Bronchus fibroblast of lung (primary cell): ENCODE measurements around the gene SAMD15. TPM values are rescaled to one million over a fixed set of nuclear protein-coding genes. Genes with fewer than 3 reads are reported as not detected.

Experiments
- total RNA-seq: library from RNA; depleted of rRNA; stranded (reverse); fragments of >200 nt; gene quantifications from 2 replicates; pipeline ENCODE4 v1.2.3, GENCODE V29; 2015

SAMD15 gene
- total RNA-seq, result 0.45 and 1.0 TPM in 2 replicates

GRCh38 chr14:77376771-77377501 lies at the start of gene SAMD15, which contains the start of gene TMED8:
TSS of gene SAMD15 (plus strand) at chr14:77377379. CDS start at chr14:77377419, 40 bp downstream.
TSS of gene TMED8 (minus strand) at chr14:77377094. CDS start at chr14:77377053, 41 bp downstream.

GRCh38 chr14:77423423-77423822 lies 46.2 kb downstream of the SAMD15 start, which contains the start of gene NOXRED1:
TSS of gene NOXRED1 (minus strand) at chr14:77423523. CDS start at chr14:77422889, 634 bp downstream.

Other genes starting within 250 kb of the SAMD15 start
- gene ZDHHC22, start 235.6 kb upstream of the SAMD15 start, total RNA-seq, result not detected in 2 replicates
- gene TMEM63C, start 195.6 kb upstream of the SAMD15 start, total RNA-seq, result not detected in 2 replicates
- gene NGB, start 106.2 kb upstream of the SAMD15 start, total RNA-seq, result not detected in 2 replicates
- gene POMT2, start 56.5 kb upstream of the SAMD15 start, total RNA-seq, result 10.3 and 13.1 TPM in 2 replicates
- 31.8 and 34.8 TPM in 2 replicates for gene GSTZ1, start 56.3 kb upstream of the SAMD15 start, total RNA-seq
- 3.9 and 5.0 TPM in 2 replicates for gene TMED8, start 285 bp upstream of the SAMD15 start, total RNA-seq
- gene NOXRED1, start 46.1 kb downstream of the SAMD15 start, total RNA-seq, result not detected in 2 replicates
- gene VIPAS39, start 80.2 kb downstream of the SAMD15 start, total RNA-seq, result 21.7 and 22.2 TPM in 2 replicates
- gene AHSA1, start 80.7 kb downstream of the SAMD15 start, total RNA-seq, result 123 and 136 TPM in 2 replicates
- 0.15 TPM in 1 of 2 replicates, not detected in the other for gene ISM2, start 121.4 kb downstream of the SAMD15 start, total RNA-seq
- gene SPTLC2, start 239.3 kb downstream of the SAMD15 start, total RNA-seq, result 15.0 and 16.6 TPM in 2 replicates